HT-29 (cell line): Measurements from ENCODE around the gene CLDN9. TPM values are rescaled to one million over a fixed set of nuclear protein-coding genes. Genes with fewer than 3 reads are reported as not detected.

Experiments used
- DNase-seq: peaks from one replicate; pipeline ENCODE4 v3.0.0-alpha.2; 2015; ENCODE audit warnings: low spot score
- total RNA-seq: library from RNA; depleted of rRNA; stranded (reverse); fragments of >200 nt; shearing (Covaris generic); gene quantifications from 2 replicates; pipeline ENCODE4 v1.2.3, GENCODE V29; 2014; rRNA removed

Gene CLDN9
- 2.6 and 4.7 TPM in 2 replicates for total RNA-seq

GRCh38 chr16:3012828-3013420 lies at the start of gene CLDN9:
Gene CLDN9, plus strand, starts transcription at chr16:3012923. Its CDS starts 440 bp downstream, at chr16:3013363.
- peak; percentile 71 for DNase-seq

GRCh38 chr16:2963074-2963722 lies 49.5 kb upstream of the CLDN9 start:
- no peak for DNase-seq

- no peak for DNase-seq
Observed at GRCh38 chr16:2963723-2964474, 48.8 kb upstream of the CLDN9 start, which contains the start of gene KREMEN2. Gene KREMEN2, plus strand, starts transcription at chr16:2964275. Its CDS starts 246 bp downstream, at chr16:2964521.

- DNase-seq: peak; percentile 44
Observed at GRCh38 chr16:2964475-2965336, 48.0 kb upstream of the CLDN9 start.

GRCh38 chr16:2966043-2966807 lies 46.5 kb upstream of the CLDN9 start:
- DNase-seq: no peak

GRCh38 chr16:2966808-2967191 lies 45.9 kb upstream of the CLDN9 start:
- no peak for DNase-seq

- no peak for DNase-seq
Observed at GRCh38 chr16:2967211-2967631, 45.5 kb upstream of the CLDN9 start.

GRCh38 chr16:2967721-2968161 lies 45.0 kb upstream of the CLDN9 start:
- DNase-seq: no peak

GRCh38 chr16:2968368-2968737 lies 44.4 kb upstream of the CLDN9 start:
- DNase-seq: no peak

GRCh38 chr16:2968738-2969544 lies 43.8 kb upstream of the CLDN9 start, which contains the start of gene PAQR4:
Gene PAQR4, plus strand, starts transcription at chr16:2969348. Its CDS starts 327 bp downstream, at chr16:2969675.
- peak; percentile 96 for DNase-seq

GRCh38 chr16:2969545-2970521 lies 42.9 kb upstream of the CLDN9 start:
- DNase-seq: peak; percentile 75

- no peak for DNase-seq
Observed at GRCh38 chr16:2970563-2970962, 42.2 kb upstream of the CLDN9 start.

GRCh38 chr16:2971134-2971984 lies 41.4 kb upstream of the CLDN9 start:
- no peak for DNase-seq

- DNase-seq: no peak
Observed at GRCh38 chr16:2971985-2972784, 40.5 kb upstream of the CLDN9 start.

- no peak for DNase-seq
Observed at GRCh38 chr16:2973093-2973492, 39.6 kb upstream of the CLDN9 start.

- no peak for DNase-seq
Observed at GRCh38 chr16:2973605-2974318, 39.0 kb upstream of the CLDN9 start.
